ENCODE results near the gene DEDD.

DEDD gene

DNA sequence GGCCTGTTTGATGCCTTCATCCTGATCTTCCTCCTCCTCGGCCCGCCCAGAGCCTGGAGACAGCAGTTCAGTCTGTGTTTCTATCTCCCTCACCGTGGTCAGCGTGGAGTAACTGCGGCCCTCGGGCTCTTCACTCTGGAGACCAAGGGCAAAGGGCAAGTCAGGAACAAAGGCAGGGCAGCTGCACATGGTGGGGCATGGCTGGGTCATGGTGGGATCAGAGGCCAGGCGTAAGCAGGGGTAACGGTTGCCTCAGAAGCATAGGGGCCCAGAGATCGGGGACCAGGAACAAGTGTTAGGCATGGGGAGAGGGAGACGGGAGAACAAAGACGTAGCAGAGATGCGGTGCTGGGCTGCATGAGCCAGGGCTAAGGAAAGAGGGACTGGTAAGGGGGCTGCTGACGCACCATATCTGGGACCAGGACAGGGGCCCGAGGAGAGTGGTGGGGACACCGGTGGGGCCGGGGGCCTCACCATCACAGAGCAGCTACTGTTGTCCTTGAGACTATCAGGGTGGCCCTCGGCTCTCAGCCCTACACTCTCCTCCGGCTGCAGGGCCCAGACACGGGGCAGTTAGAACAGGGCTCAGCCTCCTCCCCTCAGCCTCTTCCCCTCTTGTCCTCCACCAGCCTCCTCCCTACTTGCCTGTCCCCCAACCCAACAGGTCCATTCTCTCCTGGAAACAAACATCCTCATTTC, 59.6 kb downstream of the DEDD start:
- no peak for DNase-seq (ENCODE audit: low read depth)

DNA sequence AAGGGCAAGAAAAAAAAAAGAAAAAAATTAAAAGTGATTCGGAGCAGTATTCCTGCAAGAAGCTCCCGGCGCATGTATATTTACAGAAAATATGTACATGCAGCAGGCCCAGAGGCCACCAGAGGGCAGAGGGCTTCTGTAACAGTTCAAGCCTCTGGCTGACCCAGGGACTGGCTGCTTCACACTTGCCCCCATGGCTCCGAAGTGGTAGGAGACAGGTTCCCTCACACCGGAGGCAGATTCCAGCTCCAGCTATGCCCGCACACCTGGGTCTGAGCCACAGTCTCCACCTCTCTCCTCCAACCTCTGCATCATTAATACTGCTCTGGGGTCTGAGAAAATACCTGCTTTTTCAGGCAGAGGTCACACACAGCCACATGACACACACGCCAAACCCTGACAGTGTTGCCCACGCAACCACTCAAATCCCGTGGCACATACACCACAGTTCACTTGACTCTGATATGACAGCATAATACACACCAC, 60.5 kb downstream of the DEDD start:
- DNase-seq (ENCODE audit: low read depth): no peak
